HPDE6-E6E7 (cell line): Measurements from ENCODE around the gene PLXNA1.

Experiments
- DNase-seq: peaks from one replicate; pipeline ENCODE4 v3.0.0; 2011; ENCODE audit warnings: missing footprints; ENCODE audit errors: extremely low spot score

PLXNA1 gene

DNA sequence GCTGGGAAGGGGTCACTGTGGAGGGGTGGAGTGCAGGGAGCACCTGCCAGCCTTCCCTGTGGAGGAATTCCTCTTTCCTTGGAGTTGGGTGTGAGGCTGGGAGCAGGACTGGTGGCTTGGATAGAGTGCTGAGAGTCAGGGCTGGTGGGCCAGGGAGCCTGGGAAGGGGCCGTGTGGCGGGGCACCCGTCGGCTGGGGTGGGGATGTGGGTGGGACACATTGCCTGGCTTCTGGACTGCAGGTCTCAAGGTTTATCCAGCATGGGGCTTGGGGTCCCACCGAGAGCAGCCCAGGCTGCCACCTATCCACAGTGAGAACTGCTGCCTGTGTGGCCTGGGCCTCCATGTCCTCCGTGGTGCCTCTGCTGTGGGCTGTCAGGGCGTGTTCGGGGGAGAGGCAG lies 4.7 kb downstream of the PLXNA1 start:
- DNase-seq: no peak

- no peak for DNase-seq
These were observed 5.6 kb downstream of the PLXNA1 start for GRCh38 chr3:126988451-126989021.

DNA sequence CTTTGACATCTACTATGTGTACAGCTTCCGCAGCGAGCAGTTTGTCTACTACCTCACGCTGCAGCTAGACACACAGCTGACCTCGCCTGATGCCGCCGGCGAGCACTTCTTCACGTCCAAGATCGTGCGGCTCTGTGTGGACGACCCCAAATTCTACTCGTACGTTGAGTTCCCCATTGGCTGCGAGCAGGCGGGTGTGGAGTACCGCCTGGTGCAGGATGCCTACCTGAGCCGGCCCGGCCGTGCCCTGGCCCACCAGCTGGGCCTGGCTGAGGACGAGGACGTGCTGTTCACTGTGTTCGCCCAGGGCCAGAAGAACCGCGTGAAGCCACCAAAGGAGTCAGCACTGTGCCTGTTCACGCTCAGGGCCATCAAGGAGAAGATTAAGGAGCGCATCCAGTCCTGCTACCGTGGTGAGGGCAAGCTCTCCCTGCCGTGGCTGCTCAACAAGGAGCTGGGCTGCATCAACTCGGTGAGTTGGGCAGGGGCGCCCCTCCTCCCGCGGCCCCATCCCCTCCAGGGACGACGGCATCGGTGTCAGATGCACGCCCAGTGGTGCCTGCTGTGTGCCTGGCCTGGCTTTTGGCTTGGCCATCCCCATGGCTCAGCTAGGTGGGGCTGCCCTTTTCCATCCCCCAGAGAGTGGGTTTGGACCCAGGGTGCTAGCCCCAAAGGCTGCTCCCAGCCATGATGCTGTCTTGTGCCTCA lies 6.6 kb downstream of the PLXNA1 start:
- no peak for DNase-seq

DNA sequence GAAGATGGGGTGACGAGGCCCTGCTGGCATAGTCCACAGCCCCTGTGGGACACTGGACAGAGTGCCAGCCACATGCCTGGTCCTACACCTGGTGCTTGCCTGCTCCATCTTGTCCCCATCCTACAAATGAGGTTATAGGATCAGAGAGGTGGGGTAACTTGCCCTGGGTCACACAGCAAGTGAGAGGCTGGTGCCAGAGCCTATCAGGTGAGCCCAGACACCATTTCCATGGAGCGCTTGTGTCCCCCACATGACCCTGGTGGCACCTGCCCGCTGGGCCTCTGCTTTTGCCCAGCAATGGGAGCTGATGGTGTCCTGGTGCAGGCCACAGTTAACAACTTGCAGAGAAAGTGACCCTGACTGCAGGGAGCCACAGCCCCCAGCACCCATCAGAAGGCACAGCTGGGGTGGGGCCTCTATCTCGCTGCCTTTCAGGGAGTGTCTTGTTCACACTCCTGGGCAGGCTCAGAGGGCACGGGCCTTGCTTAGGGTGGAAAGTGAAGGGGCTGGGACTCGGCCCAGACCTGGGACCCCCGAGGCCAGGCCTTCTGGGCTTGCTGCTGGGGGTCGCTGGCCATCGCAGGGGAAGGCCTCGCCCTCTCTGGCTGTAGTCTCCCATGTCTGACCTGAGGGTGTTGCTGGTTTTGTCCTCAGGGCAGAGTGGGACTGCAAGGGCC lies 7.2 kb downstream of the PLXNA1 start:
- no peak for DNase-seq

GRCh38 chr3:126990890-126991289 lies 8.0 kb downstream of the PLXNA1 start:
- DNase-seq: no peak

DNA sequence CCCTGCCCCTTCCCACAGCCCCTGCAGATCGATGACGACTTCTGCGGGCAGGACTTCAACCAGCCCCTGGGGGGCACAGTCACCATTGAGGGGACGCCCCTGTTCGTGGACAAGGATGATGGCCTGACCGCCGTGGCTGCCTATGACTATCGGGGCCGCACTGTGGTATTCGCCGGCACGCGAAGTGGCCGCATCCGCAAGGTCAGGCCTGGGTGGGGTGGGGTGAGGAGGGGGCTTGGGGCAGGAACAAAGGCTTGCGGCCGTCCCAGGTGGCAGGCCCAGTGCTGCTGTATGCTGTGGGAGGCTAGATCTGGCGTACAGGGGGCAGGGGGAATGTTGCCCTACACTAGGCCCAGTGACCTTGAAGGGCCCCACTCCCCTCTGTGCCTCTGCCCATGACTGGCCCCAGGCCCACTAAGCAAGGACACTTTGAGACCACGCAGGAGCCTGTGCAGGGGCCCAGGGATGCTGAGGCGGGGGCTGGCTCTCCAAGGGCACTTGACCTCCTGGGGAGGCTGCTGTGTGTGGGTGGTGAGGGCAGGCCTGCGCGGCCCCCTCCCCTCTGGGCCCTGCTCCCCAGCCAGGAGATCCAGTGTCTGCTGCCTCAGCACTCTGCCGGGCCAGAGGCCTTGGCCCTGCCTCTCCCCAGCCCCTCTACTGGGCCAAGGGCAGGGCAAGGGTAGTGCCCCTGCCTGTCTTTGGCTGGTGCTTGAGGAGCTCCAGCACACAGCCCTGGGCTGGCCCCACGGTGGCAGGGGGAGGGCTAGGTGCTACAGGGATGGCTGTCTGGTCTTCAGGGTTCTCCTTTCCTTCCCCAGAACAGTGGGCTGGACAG lies 8.7 kb downstream of the PLXNA1 start:
- DNase-seq: no peak

DNA sequence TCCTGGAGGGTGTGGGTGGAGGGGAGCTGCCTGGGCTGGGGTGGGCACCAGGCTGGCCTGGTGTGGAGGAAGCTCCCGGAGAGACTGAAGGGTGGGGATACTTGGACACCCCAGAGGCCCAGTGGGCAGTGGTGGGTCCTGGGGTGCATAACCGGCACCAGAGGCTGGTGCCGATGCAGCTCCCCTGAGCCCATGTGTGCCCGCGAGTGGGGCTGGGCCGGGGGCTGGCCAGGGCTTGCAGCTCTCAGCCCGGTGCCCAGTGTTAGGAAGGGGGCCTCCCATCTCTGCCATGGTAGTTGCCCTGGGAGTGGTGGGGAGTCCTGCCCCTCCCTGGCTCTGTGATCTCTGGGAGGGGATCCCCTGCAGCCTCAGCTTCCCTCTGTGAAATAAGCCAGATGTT lies 9.3 kb downstream of the PLXNA1 start:
- no peak for DNase-seq

DNA sequence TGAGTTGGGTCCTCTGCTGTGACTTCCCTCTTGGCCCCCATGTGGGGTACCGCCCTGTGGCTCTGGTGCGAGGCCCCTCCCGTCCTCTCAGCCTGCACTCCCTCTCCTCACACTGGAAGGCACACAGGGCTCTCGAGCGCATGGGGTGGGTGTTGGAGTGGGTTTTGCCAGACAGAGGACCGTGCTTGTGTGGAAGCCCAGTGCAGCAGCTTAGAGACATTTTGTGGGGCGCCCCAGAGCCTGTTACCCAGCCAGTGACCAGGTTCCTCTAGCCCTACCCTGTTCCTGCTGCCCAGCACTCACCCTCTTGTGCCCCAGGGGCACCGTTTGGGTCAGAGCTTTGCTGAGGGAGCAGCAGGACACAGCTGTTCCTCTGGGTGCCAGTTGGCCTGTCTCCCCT lies 9.9 kb downstream of the PLXNA1 start:
- DNase-seq: no peak

GRCh38 chr3:126993436-126993835 lies 10.5 kb downstream of the PLXNA1 start:
- no peak for DNase-seq

GRCh38 chr3:126994661-126995245 lies 11.8 kb downstream of the PLXNA1 start:
- no peak for DNase-seq

GRCh38 chr3:126995254-126995780 lies 12.4 kb downstream of the PLXNA1 start:
- DNase-seq: no peak

GRCh38 chr3:126995926-126996512 lies 13.1 kb downstream of the PLXNA1 start:
- DNase-seq: no peak

DNA sequence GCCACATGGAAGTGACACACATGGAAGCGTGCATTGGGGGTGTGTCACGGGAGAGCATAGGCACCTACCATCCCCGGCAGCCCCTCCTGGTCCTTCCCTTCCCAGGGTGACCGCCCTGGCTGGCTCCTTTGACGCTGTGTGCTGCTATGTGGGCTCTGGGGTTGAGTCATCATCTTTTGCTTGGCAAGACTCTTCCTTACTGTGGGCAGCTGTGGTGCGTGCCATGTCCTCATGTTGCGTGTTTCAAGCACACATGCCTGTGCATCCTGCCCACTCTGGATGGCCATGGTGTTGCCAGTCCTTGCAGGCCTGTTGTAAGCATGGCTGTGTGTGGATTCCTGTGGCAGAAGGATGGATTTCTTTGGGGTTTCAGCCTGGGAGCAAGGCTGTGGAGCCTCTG lies 14.0 kb downstream of the PLXNA1 start:
- no peak for DNase-seq

DNA sequence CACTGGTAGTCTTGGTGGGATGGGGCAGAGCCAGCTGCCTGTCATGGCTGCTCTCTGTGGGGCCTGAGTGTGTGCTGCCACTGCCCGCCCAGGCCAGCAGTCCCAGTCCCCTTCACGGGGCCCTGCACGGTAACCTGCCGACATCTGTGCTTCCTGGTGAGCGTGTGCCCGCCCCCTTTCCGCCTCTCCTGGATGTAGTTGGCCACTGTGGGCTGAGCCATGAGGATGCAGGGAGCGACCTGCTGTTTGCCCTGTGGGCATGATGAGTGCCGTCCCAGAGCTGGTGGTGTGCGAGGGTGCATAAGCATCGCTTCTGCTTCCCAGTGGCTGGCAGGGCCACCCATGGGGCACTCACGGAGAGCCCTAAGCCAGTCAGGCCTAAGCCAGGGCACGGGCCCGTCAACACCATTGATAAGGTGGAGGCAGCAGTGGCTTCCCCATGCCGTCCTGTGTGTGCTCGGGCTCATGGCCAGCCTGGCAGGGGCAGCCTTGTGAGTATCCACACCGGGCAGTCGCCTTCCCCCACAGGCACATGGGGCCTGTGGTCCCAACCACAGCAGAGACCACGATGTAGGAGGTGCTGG lies 14.6 kb downstream of the PLXNA1 start:
- DNase-seq: no peak

DNA sequence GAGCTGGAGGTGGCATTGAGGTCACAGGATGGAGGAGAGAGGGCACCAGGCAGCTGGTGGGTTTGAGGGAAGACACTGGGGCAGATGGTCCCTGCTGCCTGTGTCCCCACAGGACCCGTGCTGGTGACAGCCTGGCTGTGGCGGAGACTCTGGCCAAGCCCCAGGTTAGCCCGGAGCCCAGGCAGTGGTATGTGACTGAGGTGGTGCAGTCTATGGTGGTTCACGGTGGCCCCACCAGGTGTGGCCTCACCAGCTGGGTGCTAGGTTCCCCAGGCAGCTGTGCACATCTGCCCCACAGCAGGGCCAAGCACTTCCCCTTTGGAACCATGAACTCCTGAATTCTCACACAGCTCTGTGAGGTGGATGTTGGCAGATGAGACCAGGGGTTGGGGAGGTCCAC lies 15.4 kb downstream of the PLXNA1 start:
- no peak for DNase-seq

DNA sequence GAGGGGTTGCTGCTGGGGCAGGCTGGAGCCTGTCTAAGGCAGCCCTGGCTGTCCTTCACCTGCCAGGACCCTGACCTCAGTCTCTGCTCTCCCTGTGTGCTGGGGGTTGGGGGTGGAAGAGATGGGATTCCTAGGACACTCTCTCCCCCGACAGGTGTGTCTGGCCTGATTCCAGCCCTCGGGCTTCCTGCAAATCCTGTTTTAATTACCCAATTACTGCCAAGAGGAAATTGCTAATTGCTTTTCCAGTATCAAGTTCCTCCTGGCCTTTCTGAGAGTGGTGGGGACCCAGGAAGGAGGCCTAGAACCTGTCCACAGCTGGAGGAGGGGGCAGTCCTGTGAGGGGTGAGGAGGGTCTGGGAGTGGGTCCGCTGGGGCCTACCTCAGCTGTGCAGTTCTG lies 15.8 kb downstream of the PLXNA1 start:
- no peak for DNase-seq

DNA sequence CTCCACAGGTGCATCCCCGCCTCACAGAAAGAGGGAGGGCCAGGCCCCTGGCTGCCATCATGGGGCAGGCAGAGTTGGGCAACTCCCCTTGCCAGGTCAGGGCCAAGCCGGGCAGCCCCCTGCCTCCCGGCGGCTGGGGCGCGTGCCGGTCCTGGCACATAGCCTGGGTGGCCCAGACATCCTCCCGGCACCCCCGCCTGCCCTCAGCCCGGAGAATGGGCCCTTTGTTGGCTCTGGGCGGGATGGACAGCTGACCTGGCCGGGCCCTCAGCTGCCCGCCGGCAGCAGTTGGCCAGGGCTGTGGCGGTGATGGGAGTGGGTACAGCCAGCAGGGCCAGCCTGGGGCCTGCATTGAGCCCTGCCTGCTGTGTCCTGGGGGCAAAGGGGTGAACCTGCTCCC lies 16.5 kb downstream of the PLXNA1 start:
- no peak for DNase-seq

DNA sequence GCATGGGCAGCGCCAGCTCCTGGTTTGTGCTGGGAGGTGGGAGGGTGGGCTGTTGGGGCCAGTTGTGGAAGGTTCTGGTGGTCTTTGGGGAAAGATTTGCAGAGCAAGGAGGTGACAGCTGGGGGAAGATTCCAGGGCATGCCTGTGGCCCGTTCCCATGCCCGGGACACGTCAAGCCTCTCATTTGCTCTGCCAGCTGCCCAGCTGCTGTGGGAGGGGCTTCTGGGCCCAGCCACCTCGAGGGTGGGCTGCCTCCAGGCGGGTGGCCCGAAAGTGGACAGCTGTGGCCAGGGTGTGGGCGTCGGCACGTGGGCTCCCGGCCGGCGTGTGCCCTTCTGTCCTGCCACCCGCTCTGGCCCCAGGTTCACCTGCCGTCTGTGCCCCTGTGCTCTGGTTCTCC lies 17.2 kb downstream of the PLXNA1 start:
- DNase-seq: no peak

DNA sequence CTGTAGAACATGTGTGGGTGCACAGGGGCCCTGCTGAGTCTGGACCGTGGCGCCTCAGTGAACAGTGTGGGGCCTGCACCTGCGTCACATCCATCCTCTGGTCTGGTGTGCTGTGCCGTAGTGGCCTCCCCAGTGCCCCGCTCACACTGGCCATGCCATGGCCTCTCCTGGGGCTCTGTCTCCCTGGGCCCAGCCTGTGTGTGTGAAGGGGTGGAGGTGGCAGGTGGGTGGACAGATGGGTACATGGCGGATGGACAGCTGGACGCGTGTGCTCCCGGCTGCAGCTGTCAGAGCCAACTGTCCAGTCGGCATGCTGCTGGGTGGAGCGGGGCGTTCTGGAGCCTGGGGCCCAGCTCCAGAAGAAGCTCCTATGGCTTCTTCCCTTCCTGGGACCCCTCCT lies 17.8 kb downstream of the PLXNA1 start:
- DNase-seq: no peak

DNA sequence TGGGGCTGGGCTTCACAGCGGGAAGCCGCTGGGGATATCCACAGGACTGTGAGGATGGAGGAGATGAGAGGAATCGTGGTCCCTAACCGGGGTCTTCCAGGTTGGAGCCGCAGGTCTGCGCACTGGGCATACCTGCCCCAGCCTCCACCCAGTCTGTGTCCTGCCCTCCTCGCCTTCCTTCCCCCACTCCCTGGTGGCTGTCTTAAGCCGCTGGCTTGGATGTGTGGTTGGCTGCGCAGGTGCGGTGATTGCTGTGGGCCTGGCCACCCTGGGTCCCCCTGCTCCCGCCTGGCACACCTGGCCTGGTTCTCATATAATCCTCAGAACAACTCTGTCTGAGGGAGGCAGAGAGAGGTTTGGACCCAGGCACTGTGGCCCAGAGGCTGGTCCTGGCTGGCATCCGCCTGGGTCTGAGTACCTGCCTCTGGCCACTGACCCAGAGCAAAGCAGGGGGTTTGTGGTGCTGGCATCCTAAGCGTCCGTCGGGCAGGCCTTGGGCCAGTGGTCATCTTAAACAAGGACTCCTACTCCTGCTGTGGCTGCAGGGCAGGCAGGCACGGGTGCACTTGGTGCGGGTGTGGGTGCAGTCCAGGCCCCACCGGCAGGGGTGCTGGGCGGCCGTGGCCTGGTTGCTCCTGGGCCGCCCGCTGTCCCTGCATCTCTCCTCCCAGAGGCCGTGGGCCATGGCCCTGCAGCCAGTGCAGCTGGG lies 18.7 kb downstream of the PLXNA1 start:
- peak; percentile 51 for DNase-seq
